HG02759 (cell line): ENCODE measurements around the gene SLC38A5.

Experiments used
- ATAC-seq: cut with Tn5 transposase; IDR thresholded peaks from one replicate; pipeline ENCODE4 v1.9.1; 2021; ENCODE audit warnings: mild to moderate bottlenecking, moderate library complexity; ENCODE audit not compliant: unreplicated experiment

SLC38A5 gene

GRCh38 chrX:48492293-48492910 lies 22.3 kb upstream of the SLC38A5 start:
- no peak for ATAC-seq

GRCh38 chrX:48491809-48492208 lies 21.7 kb upstream of the SLC38A5 start:
- ATAC-seq = no peak

- no peak for ATAC-seq
These were observed 20.6 kb upstream of the SLC38A5 start for GRCh38 chrX:48490661-48491060.

GRCh38 chrX:48489892-48490291 lies 19.8 kb upstream of the SLC38A5 start:
- no peak for ATAC-seq

GRCh38 chrX:48489296-48489695 lies 19.2 kb upstream of the SLC38A5 start:
- ATAC-seq = no peak

GRCh38 chrX:48488034-48488433 lies 18.0 kb upstream of the SLC38A5 start:
- no peak for ATAC-seq

- ATAC-seq = no peak
These were observed 17.3 kb upstream of the SLC38A5 start for GRCh38 chrX:48487362-48487798.

GRCh38 chrX:48482526-48482925 lies 12.5 kb upstream of the SLC38A5 start:
- ATAC-seq = no peak

- ATAC-seq = no peak
These were observed 10.5 kb upstream of the SLC38A5 start for GRCh38 chrX:48480583-48480982.

- ATAC-seq = no peak
These were observed 10.1 kb upstream of the SLC38A5 start for GRCh38 chrX:48480142-48480541.

GRCh38 chrX:48478806-48479205 lies 8.7 kb upstream of the SLC38A5 start:
- no peak for ATAC-seq

GRCh38 chrX:48477960-48478755 lies 8.1 kb upstream of the SLC38A5 start:
- no peak for ATAC-seq

GRCh38 chrX:48476919-48477318 lies 6.9 kb upstream of the SLC38A5 start:
- ATAC-seq = no peak

GRCh38 chrX:48475774-48476577 lies 5.9 kb upstream of the SLC38A5 start, which contains the start of gene FTSJ1:
Gene FTSJ1, plus strand, starts transcription at chrX:48476199. Its CDS starts 1,849 bp downstream, at chrX:48478048.
- peak; percentile 91 for ATAC-seq

- peak; percentile 16 for ATAC-seq
These were observed 5.2 kb upstream of the SLC38A5 start for GRCh38 chrX:48475296-48475695.

- no peak for ATAC-seq
These were observed 4.5 kb upstream of the SLC38A5 start for GRCh38 chrX:48474581-48474980.

- no peak for ATAC-seq
These were observed 4.1 kb upstream of the SLC38A5 start for GRCh38 chrX:48474127-48474526.

GRCh38 chrX:48473704-48473990 lies 3.6 kb upstream of the SLC38A5 start:
- no peak for ATAC-seq

- no peak for ATAC-seq
These were observed 3.0 kb upstream of the SLC38A5 start for GRCh38 chrX:48472851-48473703.

- no peak for ATAC-seq
These were observed 2.2 kb upstream of the SLC38A5 start for GRCh38 chrX:48472225-48472624.

GRCh38 chrX:48471504-48471903 lies 1.4 kb upstream of the SLC38A5 start:
- ATAC-seq = no peak
